ENCODE measurements around the gene TET3.
"Not testable (repeated sequence)": the region's sequence is repeated elsewhere in the genome, so short reads cannot be mapped to it uniquely, and the experiment has no call there.

TET3 gene

GRCh38 chr2:73984203-73984921 lies at the start of gene TET3:
TSS of gene TET3 (plus strand) at chr2:73984910. CDS start at chr2:73986404, 1,494 bp downstream.
- DNase-seq = no peak

GRCh38 chr2:73935641-73936040 lies 49.1 kb upstream of the TET3 start:
- DNase-seq = no peak

DNA sequence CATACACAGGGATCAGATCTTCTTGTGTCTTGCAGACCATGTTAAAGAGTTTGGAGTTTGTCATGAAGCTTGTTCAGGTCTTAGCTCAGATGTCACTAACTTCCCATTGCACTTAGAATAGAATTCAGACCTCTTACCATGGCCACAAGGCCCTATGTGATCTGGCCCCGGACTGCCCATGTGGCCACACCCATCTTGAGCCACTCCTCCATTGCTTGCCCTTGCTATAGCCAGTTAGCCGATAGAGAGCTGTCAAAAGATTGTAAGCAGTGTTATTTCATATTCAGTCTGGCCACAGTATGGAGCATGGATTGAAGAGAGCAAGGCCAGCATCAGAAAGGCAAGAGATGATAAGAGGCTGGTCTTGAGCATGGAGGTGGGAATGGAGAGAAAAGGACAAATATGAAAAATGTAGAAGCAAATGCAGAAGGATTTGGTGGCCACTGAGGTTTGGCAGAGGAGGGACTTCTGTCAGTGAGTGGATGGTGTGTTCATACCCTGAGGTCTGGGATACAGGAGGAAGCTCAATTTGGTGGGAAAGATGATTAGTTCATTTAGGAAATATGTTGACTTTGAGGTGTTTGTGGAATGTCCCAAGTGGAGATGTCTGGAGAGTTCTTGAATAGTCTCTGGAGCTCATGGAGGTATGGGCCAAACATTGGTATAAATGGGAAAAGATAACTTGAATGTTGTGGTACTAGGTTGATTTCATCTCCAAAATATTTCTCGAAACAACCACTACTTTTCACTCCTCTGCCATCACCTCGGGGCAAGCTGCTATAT lies 47.4 kb upstream of the TET3 start:
- no peak for DNase-seq

- no peak for DNase-seq
Measured at GRCh38 chr2:73937899-73938298, 46.8 kb upstream of the TET3 start.

- DNase-seq = no peak
Measured at GRCh38 chr2:73938718-73939352, 45.9 kb upstream of the TET3 start.

DNA sequence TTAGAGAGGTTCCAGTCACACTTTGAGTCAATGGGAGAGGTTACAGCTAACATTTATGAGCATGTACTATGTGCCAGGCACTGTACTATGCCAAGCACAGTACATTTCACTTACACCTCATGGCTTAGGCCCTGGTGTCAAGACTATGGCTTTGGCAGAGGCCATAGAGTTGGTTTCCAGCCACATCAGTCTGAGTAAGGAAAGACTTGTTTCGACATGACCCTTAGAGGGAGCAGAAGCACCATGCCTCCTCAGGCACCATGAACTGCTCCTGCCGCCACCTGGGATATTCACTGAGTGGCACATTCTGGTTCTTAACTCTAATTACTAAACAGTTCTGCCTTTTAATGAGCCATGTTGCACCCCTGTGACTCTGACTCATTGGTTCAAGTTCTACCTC lies 45.3 kb upstream of the TET3 start:
- no peak for DNase-seq

- DNase-seq = not testable (repeated sequence)
Measured at GRCh38 chr2:73940066-73940465, 44.6 kb upstream of the TET3 start.

GRCh38 chr2:73942664-73943063 lies 42.0 kb upstream of the TET3 start:
- DNase-seq = no peak

GRCh38 chr2:73944714-73945113 lies 40.0 kb upstream of the TET3 start:
- DNase-seq = no peak

DNA sequence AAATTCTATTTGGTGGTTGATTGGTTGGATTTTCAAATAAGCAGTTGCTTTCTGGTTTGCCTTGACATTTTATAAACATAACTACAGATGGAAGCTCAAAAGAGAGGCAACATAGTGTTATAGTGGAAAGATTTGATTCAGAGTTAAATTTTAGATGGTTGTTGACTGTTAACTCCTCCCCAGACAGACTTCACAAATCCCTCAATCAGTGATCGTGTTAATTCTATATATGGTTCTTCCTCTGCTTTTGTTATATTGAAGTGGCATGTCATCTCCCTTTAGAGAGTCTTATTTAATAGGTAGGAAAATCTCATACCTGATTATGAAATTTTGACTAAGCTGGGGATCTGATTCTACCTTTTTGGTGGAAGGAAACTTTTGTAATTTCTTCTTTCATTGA lies 38.5 kb upstream of the TET3 start:
- no peak for DNase-seq

DNA sequence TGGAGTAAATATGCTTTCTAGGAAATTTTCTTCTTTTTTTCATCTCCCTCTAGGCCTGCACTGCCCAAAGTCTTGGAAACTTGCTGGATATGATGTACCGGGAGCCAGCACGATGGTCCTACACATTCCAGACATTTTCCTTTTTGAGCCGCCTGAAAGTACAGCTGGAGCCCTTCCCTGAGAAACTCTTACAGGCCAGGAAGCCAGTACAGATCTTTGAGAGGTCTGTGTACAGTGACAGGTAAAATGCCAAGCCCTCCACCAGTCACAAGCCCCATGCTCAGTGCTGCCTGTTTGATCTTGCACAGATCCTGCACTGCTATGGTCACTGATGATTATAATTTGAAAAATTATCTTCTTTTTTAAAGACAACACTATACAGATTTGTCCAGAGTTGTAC lies 38.0 kb upstream of the TET3 start:
- DNase-seq = no peak

DNA sequence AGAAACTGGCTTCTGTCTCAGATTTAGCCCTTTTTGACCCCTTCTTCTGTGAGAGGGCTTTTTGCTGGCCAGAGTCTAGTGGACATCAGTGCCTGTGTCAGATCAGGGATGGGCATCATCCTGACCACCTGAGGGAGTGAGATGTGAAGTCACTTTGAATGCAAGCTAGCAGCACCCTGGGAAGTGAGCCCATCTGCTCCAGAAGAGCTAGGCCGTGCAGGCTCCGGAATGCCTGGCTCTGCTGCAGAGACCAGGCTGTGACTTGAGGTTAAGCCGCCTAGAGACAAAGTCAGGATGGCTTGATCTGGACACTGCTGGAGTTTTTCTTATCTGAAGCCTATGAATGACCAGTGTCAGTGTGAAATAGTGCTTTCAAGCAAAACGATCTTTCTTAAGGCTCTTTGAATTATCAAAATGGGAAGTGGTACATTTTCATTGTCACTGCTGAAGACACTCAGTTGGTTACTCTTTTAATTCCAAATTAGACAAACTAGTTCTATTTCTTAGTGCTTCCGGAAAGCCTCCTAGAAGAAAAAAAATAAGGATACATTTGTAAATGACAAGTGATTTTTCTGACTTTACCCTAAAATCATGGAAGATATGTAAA lies 37.2 kb upstream of the TET3 start:
- no peak for DNase-seq

DNA sequence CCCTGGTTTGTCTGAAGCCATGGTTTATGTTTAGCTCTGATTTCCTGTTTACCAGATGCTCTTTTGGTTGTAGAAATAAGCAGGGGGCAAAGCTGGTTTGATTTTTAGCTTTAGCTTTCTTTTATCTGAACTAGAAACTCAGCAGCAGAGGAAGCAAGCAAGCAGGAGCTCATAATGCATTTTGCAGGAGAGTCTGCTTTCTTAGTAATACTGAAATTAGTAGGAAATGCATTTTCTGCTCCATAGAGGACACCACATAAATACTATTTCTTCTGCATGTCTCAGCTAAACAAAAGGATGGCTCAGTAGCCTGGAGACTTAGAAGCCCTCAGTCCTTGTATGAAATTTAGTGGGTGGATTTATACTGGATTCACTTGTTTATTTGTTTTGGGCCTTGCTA lies 34.9 kb upstream of the TET3 start:
- DNase-seq = no peak

DNA sequence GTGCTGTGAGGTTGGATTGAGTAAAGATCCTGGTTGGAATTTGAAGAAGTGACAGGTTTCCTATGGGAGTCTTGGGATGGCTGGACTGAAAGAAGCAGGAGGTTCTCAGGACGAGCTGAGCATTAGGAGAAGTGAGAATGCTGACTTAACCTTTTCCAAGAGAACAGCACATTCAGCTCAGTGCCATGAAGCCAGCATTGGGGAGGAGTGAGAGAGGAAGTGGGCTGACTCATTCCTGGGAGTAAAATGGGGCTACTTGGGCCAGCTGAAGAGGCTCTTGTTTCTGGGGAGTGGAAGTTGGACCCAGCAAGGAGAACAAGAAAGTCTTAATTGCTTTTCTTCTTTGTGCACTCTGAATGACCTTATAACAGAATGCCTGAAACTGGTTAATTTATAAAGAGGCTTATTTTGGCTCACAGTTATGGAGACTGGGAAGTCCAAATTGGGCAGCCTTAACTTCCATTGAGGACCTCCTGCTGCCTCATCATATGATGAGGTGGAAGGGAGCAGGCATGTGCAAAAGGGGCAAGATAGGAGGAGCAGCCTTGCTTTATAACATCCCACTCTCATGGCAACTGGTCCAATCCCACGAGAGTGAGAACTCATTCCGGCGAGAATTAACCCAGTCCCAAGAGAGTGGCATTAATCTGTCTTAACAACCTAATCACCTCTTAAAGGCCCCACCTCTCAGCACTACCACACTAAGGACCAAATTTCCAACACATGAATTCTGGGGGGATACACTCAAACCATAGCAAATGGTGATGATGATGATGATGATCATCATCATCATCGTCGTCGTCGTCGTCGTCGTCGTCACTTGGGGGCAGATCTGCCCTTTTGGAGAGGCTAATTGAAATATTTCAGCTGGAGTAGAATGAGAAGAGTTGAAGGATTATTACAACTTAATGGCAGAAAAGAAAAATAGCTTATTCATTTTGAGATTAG lies 31.9 kb upstream of the TET3 start:
- DNase-seq = no peak

DNA sequence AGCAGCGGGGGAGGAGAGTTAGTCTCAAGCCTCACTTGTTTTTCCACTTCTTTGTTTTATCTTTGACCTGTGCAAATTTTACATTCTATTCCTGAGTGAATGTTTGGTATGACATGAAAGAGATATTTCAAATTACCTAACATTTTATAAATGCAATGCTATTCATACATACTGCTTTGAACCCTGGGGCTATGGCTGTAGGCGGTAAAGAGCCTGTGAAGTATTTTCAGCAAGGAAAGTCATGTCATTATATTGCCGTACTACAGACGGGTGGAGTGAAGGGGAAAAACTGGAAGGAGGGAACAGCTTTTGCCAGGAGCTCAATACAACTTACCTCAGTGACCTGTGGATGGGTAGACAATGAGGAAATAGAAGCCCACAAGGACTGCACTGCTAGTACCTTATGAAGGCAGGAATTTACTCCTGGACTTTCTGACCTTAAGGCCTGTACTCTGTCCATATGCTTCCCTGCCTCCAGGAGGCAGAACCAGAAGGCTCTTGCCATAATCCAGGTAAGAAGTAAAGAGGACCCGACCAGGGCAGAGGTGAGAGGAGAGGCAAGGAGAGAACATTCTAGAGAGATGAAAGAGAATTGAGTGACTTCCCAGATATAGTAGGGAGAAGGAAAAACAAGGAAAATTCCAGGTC lies 28.4 kb upstream of the TET3 start:
- no peak for DNase-seq

- no peak for DNase-seq
Measured at GRCh38 chr2:73961274-73961673, 23.4 kb upstream of the TET3 start.

- DNase-seq = no peak
Measured at GRCh38 chr2:73961823-73962615, 22.7 kb upstream of the TET3 start.

- DNase-seq = no peak
Measured at GRCh38 chr2:73962798-73963197, 21.9 kb upstream of the TET3 start.

- DNase-seq = no peak
Measured at GRCh38 chr2:73963385-73964120, 21.2 kb upstream of the TET3 start.

- DNase-seq = no peak
Measured at GRCh38 chr2:73964223-73964622, 20.5 kb upstream of the TET3 start.

Measured in NCI-H1105 (cell line).